NB4 (cell line): Measurements from ENCODE around the gene OARD1.

ENCODE experiments used
- DNase-seq: peaks from one replicate; pipeline ENCODE4 v3.0.0; 2010; ENCODE audit warnings: low read depth
- H3K4me3 ChIP-seq: one replicate; pipeline ENCODE4 v1.5.1; 2011; ENCODE audit warnings: mild to moderate bottlenecking, low read depth, low read length, moderate library complexity
- CTCF ChIP-seq: IDR thresholded peaks from one replicate; pipeline ENCODE4 v1.5.1; 2012; ENCODE audit warnings: low read depth, low read length
- MAX ChIP-seq: IDR thresholded peaks from 2 replicates; pipeline ENCODE4 v1.6.1; 2011; ENCODE audit warnings: low read depth, low read length
- MYC ChIP-seq: IDR thresholded peaks from 2 replicates; pipeline ENCODE4 v1.6.1; 2011; ENCODE audit warnings: low read depth, low read length
- POLR2A ChIP-seq: IDR thresholded peaks from 2 replicates; pipeline ENCODE4 v1.6.1; 2011; ENCODE audit warnings: mild to moderate bottlenecking; ENCODE audit not compliant: insufficient read length; ENCODE audit errors: extremely low read depth

OARD1 gene

GRCh38 chr6:41090841-41091761 lies 18.9 kb upstream of the OARD1 start:
- no peak overlapping the region for H3K4me3 ChIP-seq
- TF ChIP-seq MAX (no peak), CTCF (no peak)
- DNase-seq, result no peak

GRCh38 chr6:41088451-41088850 lies 16.3 kb upstream of the OARD1 start:
- no peak overlapping the region for H3K4me3 ChIP-seq
- TF ChIP-seq MAX (no peak), MYC (no peak), POLR2A (no peak), CTCF (no peak)
- no peak for DNase-seq

DNA sequence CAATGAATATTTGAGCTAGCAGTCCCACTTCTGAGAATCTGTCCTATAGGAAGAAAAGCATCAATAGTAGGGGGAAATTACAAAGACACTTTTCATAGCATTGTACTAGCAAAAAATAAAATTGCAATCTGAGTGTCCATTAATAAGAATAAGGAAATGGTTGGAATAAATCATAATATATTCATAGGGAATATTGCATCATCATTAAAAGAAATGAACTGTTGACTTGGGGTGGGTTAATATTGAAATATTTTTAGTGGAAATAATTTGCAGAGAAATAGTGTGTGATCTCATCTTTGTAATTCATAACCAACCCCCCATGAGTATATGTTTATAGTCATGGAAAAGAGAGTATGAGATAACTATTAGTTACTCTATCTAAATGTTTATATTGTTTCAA lies 13.0 kb upstream of the OARD1 start:
- no peak overlapping the region for H3K4me3 ChIP-seq
- TF ChIP-seq POLR2A (no peak), CTCF (no peak), MAX (no peak), MYC (no peak)
- no peak for DNase-seq

DNA sequence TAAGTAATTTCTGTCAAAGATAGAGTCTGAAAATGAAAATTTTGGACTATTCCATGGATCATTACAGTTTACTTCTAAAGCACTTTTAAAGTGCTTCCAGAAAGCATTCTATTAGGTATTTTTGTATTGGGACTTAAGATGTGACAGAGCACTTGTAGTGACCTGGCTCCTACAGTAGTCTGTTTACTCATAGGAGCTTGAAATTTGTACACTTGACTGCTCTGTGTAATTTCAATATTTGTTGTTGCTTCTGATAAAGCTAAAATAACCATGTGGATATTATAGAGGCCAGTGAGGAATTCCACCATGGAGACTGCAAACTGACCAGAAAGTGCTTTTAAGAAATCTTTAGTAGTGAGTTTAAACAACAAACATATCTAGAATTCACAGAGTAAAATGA lies 10.9 kb upstream of the OARD1 start:
- no peak overlapping the region for H3K4me3 ChIP-seq

DNA sequence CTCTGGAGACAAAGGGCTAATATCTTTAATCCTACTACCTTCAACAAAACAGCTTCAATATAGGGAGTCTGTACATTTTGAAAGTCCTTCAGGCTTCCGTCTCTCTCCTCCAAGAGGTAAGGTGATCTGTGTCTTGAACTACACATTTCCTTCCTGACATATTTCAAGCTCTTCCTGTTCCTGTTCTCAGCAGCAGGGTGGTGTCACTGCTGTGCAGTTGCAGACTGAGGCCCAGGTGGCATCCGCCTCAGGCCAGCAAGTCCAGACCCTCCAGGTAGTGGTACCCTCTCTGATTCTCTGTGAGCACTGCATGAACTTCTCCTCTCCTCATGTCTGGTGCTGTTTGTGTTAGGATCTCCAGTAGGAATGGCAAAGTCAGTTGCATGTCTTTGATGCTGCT lies 8.5 kb upstream of the OARD1 start:
- no peak for TF ChIP-seq MYC
- no peak for TF ChIP-seq MAX
- TF ChIP-seq POLR2A, result no peak
- TF ChIP-seq CTCF, result no peak
- DNase-seq, result no peak
- H3K4me3 ChIP-seq, result no peak overlapping the region

More for the DNA sequence above, 10.9 kb upstream of the OARD1 start:
- TF ChIP-seq MYC (no peak), CTCF (no peak), MAX (no peak), POLR2A (no peak)
- no peak for DNase-seq
